Pancreas (tissue), 10 donors: Measurements from ENCODE around the gene SH3YL1. TPM values are rescaled to one million over a fixed set of nuclear protein-coding genes. Genes with fewer than 3 reads are reported as not detected.
"Not testable (repeated sequence)": the region's sequence is repeated elsewhere in the genome, so short reads cannot be mapped to it uniquely, and the experiment has no call there.

Experiments used
- ATAC-seq, 4 donors: fragments of 200-7000 bp; cut with Tn5 transposase; one replicate each; pipeline versions ENCODE4 v1.8.0 to v1.9.1; 2020; ENCODE audit warnings: mild to moderate bottlenecking in 4 of 4, moderate library complexity in 4 of 4
- DNase-seq, 6 donors: peaks; one replicate each; pipeline ENCODE4 v3.0.0-alpha.2; 2020
- FAIRE-seq: peaks from 2 replicates; lab custom pipeline; 2012; peaks lifted over from hg19 to GRCh38; lab: Jason Lieb, UNC
- H3K27ac ChIP-seq, 4 donors: fragments of 200-600 bp; sonication (generic); 1 replicate in 3 of 4; 2 replicates in 1 of 4; pipeline versions ENCODE4 v1.5.0 to v1.8.0; 2020
- H3K27me3 ChIP-seq, 4 donors: fragments of 200-600 bp; one replicate each; pipeline ENCODE4 v1.8.0; 2021
- H3K36me3 ChIP-seq, 3 donors: fragments of 200-600 bp; sonication (generic) in 1 of 3; one replicate each; pipeline versions ENCODE4 v1.5.0 to v1.8.0; 2020 to 2021
- H3K4me1 ChIP-seq, 3 donors: fragments of 200-600 bp; one replicate each; pipeline ENCODE4 v1.8.0; 2021
- H3K4me3 ChIP-seq, 4 donors: fragments of 200-600 bp; sonication (generic) in 2 of 4; one replicate each; pipeline versions ENCODE4 v1.5.0 to v1.8.0; 2020 to 2021
- H3K9me3 ChIP-seq, 4 donors: fragments of 200-600 bp; one replicate each; pipeline ENCODE4 v1.8.0; 2021
- CTCF ChIP-seq, 4 donors: fragments of 200-600 bp; sonication (generic) in 3 of 4; IDR thresholded peaks; one replicate each; pipeline versions ENCODE4 v1.5.0 to v1.8.0; 2021; ENCODE audit warnings: antibody characterized with exemption in 4 of 4
- WGBS, 2 donors: extraction: QIAGEN DNeasy Blood & Tissue Kit; methylation state at CpG; one replicate each; pipeline ENCODE4 v1.1.7; 2013; 5-methylcytosine and 5-hydroxymethylcytosine counted together
- intact Hi-C, 3 donors: fragments of 100-400 bp; cut with DNase I; formaldehyde crosslinking; loops; one replicate each; pipeline versions ENCODE4 v1.11.1 to v1.14.2; 2022
- polyA plus RNA-seq, 2 donors: library from polyadenylated mRNA; stranded (reverse); fragments of 200-250 nt; gene quantifications; one replicate each; pipeline ENCODE4 v1.2.3, GENCODE V29; 2013
- total RNA-seq, 6 donors: library from RNA; stranded (reverse); fragmentation: NEBNext Ultra II Directional in 4 of 6; extraction: Animal tissue kit (Norgen Biotek cat#: 25700) in 4 of 6; gene quantifications; one replicate each; pipeline versions ENCODE4 v1.2.1 to v1.2.4, GENCODE V29; 2021 to 2023
- donor health status: healthy with polysubstance abuse.
- donor health status: DM: no; HTN: no; CAD: no; lungs with moderate emphysema.
- donor health status: DM: no; HTN: no; CAD: no.
- donor health status: control.
- donor health status: control.
- donor health status: Bipolar disorder and iron deficiency.
- donor health status: DM: yes; HTN: yes; CAD: no.
- donor health status: DM: no; HTN: no; CAD: no.
- donor health status: DM: no; HTN: no; CAD: no.
- donor health status: DM: yes; HTN: yes; CAD: no.

The SH3YL1 gene
- total and polyA plus RNA-seq, 8 donors = 63.7 to 162 (median 119) TPM

- no peak for FAIRE-seq
Measured at GRCh38 chr2:176917-177316, 86.9 kb downstream of the SH3YL1 start.

GRCh38 chr2:175880-176820 lies 87.7 kb downstream of the SH3YL1 start:
- Histone ChIP-seq H3K27me3 (no peaks in the 10 kb centered on the region), H3K27ac (no peak overlapping the region), H3K9me3 (no peaks in the 10 kb centered on the region), H3K36me3 (no peaks in the 10 kb centered on the region), H3K4me1 (peaks cover 0 to 10% (median 8%) of the 10 kb centered on the region in 3 donors), H3K4me3 (no peak overlapping the region)
- intact Hi-C loops = no loop called here
- 28 to 33% methylated on average over 16 of the region's 16 CpGs for WGBS, 2 donors
- DNase-seq = no peak
- no peak for FAIRE-seq
- peak in 3 of 4 donors; percentile 41 to 54 (median 50) for ATAC-seq
- TF ChIP-seq CTCF (IDR thresholded peaks at IDR 0.05) = no peak

More at GRCh38 chr2:176917-177316, 86.9 kb downstream of the SH3YL1 start:
- 72 to 73% methylated on average over 1 of the region's 1 CpG for WGBS, 2 donors
- Histone ChIP-seq H3K4me1 (peaks cover 0 to 12% (median 10%) of the 10 kb centered on the region in 3 donors), H3K4me3 (no peak overlapping the region), H3K36me3 (no peaks in the 10 kb centered on the region), H3K27me3 (no peaks in the 10 kb centered on the region), H3K9me3 (no peaks in the 10 kb centered on the region), H3K27ac (no peak overlapping the region)
- intact Hi-C loops = no loop called here
- ATAC-seq = peak in 1 of 4 donors; percentile 11
- no peak for TF ChIP-seq CTCF (IDR thresholded peaks at IDR 0.05)
- DNase-seq = no peak

- intact Hi-C loops = no loop called here
- H3K4me3 ChIP-seq = no peak overlapping the region
- no peak for TF ChIP-seq CTCF (IDR thresholded peaks at IDR 0.05)
- no peaks in the 10 kb centered on the region for H3K9me3 ChIP-seq
- no peak for ATAC-seq
- peaks cover 0 to 10% (median 8%) of the 10 kb centered on the region in 3 donors for H3K4me1 ChIP-seq
- no peak for FAIRE-seq
- H3K36me3 ChIP-seq = no peaks in the 10 kb centered on the region
- no peak overlapping the region for H3K27ac ChIP-seq
- WGBS, 2 donors = 72 to 76% methylated on average over 8 of the region's 8 CpGs
- no peak for DNase-seq
- H3K27me3 ChIP-seq = no peaks in the 10 kb centered on the region
Measured at GRCh38 chr2:175161-175786, 88.6 kb downstream of the SH3YL1 start.

GRCh38 chr2:172120-172519 lies 91.7 kb downstream of the SH3YL1 start:
- intact Hi-C loops = loop anchor here in 1 of 3 donors (5.0 kb wide), 1 partner anchor 115 kb away; the partner anchor contains the start of gene ALKAL2
- not testable (repeated sequence) for H3K36me3 ChIP-seq, H3K27ac ChIP-seq, FAIRE-seq, H3K4me3 ChIP-seq, H3K4me1 ChIP-seq, H3K9me3 ChIP-seq, H3K27me3 ChIP-seq
- ATAC-seq (peak; percentile 84 to 98 (median 94)), DNase-seq (peak; percentile 41 to 76 (median 66))
- WGBS, 2 donors = 38 to 39% methylated on average over 9 of the region's 9 CpGs
- peak in 3 of 4 donors; percentile 36 to 60 (median 53) for TF ChIP-seq CTCF (IDR thresholded peaks at IDR 0.05)
